Activated CD4-positive, alpha-beta T cell treated with anti-CD3 and anti-CD28 coated beads, Interleukin-2, amount 10 ng/mL, durations not matched to agents 24 days and 14 days (primary cell): Measurements from ENCODE around the gene MGRN1. TPM values are rescaled to one million over a fixed set of nuclear protein-coding genes. Genes with fewer than 3 reads are reported as not detected.

ENCODE experiments used
- DNase-seq: peaks from one replicate; pipeline ENCODE4 v3.0.0; 2022
- H3K27ac Mint-ChIP-seq: one replicate; pipeline ENCODE4 v1.8.0; 2022; ENCODE audit warnings: mild to moderate bottlenecking, mixed read lengths
- H3K27me3 Mint-ChIP-seq: one replicate; pipeline ENCODE4 v1.8.0; 2022; ENCODE audit warnings: mixed read lengths
- H3K36me3 Mint-ChIP-seq: one replicate; pipeline ENCODE4 v1.8.0; 2022; ENCODE audit warnings: low read depth, mild to moderate bottlenecking, mixed read lengths
- H3K4me1 Mint-ChIP-seq: one replicate; pipeline ENCODE4 v1.8.0; 2021; ENCODE audit warnings: mixed read lengths
- H3K4me3 Mint-ChIP-seq: one replicate; pipeline ENCODE4 v1.8.0; 2022; ENCODE audit warnings: mild to moderate bottlenecking, moderate library complexity, mixed read lengths
- H3K9me3 Mint-ChIP-seq: one replicate; pipeline ENCODE4 v1.8.0; 2021; ENCODE audit warnings: mixed read lengths
- intact Hi-C: fragments of 100-400 bp; cut with micrococcal nuclease; formaldehyde crosslinking; loops from one replicate; pipeline ENCODE4 v1.15.1; 2023
- total RNA-seq: library from RNA; stranded (reverse); gene quantifications from 2 replicates; pipeline ENCODE4 v1.2.3, GENCODE V29; 2022

The MGRN1 gene
- 103 and 108 TPM in 2 replicates for total RNA-seq

DNA sequence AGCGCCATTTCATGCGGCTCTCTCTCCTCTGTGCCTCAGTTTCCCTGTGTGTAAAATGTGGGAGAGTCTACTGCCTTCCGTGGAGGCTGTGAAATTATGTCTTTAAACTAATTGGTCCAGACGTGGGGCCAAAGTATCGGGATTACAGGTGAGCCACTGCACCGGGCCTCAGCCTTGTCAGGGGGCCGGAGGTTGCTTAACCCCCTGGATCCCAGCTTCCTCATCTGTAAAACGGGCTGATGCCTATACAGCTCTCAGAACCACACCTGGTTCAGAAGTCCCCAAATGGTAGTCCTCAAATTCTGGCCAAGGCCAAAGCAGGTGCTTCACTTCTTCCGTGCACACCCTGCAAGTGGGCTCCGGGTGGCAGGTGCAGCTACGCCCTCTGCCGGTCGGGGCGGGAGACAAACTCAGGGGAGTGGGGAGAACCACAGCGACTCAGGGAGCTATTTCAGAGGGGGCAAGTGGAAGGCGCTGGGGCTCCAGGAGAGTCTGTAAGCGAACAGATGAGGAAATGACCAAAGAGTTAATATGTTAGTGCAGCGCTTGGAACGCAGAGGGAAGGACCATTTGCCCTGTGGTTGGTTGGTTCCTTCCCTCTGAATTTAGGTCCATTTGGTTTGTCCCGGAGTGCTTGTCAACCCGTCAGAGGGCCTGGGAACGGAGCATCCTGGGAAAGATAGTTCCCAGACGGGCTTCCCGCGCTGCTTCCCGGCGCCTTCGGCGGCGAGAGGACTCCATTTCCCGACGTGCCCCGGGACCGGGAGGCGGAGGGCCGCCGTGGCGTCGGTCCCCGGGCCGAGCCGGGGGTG is at the start of gene MGRN1:
MGRN1 (plus strand) TSS at position 812 of the 812 bp plus-strand sequence. CDS start 135 bp downstream, outside the sequence.
- Mint-ChIP-seq H3K9me3 (no peaks in the 10 kb centered on the region), H3K4me3 (peak within 1 kb of the TSS; percentile 98), H3K27ac (peak within 1 kb of the TSS; percentile 96), H3K27me3 (no peaks in the 10 kb centered on the region), H3K36me3 (peaks cover 22% of the 10 kb centered on the region), H3K4me1 (peaks cover 32% of the 10 kb centered on the region)
- intact Hi-C loops: loop anchor here (1.0 kb wide), 1 partner anchor 8 kb away; no protein-coding TSS in a partner anchor
- peak; percentile 98 for DNase-seq

GRCh38 chr16:4574919-4575705 is 49.5 kb upstream of the MGRN1 start:
- Mint-ChIP-seq H3K4me1 (no peaks in the 10 kb centered on the region), H3K9me3 (no peaks in the 10 kb centered on the region), H3K36me3 (no peaks in the 10 kb centered on the region), H3K27ac (no peak overlapping the region), H3K27me3 (no peaks in the 10 kb centered on the region), H3K4me3 (no peak overlapping the region)
- no peak for DNase-seq
- intact Hi-C loops: no loop called here

DNA sequence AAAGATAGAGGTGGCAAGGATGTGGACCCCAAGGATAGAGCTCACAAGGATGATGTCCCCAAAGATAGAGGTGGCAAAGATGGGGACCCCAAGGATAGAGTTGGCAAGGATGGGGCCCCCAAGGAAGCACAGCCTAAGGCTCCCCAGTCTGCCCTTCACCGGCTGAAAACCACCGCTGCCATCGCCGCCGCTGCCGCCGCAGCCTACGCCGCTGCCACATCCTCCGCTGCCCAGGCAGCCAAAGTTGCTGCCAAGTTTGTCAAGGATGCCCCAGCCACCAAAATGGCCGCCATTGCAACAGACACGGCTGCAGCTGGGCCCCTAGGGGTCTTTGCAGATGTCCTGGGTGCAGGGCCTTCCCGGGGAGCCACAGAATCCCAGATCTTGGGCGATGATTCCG is 48.6 kb upstream of the MGRN1 start:
- no peaks in the 10 kb centered on the region for H3K4me1 Mint-ChIP-seq
- no peaks in the 10 kb centered on the region for H3K9me3 Mint-ChIP-seq
- no peak for DNase-seq
- H3K27me3 Mint-ChIP-seq: no peaks in the 10 kb centered on the region
- intact Hi-C loops: no loop called here
- no peaks in the 10 kb centered on the region for H3K36me3 Mint-ChIP-seq
- H3K4me3 Mint-ChIP-seq: no peak overlapping the region
- H3K27ac Mint-ChIP-seq: no peak overlapping the region

- H3K4me1 Mint-ChIP-seq: no peaks in the 10 kb centered on the region
- H3K36me3 Mint-ChIP-seq: no peaks in the 10 kb centered on the region
- H3K4me3 Mint-ChIP-seq: no peak overlapping the region
- no peaks in the 10 kb centered on the region for H3K27me3 Mint-ChIP-seq
- DNase-seq: no peak
- intact Hi-C loops: no loop called here
- no peak overlapping the region for H3K27ac Mint-ChIP-seq
- H3K9me3 Mint-ChIP-seq: no peaks in the 10 kb centered on the region
Observed at GRCh38 chr16:4578961-4579530, 45.6 kb upstream of the MGRN1 start.

- no peaks in the 10 kb centered on the region for H3K27me3 Mint-ChIP-seq
- intact Hi-C loops: no loop called here
- H3K9me3 Mint-ChIP-seq: no peaks in the 10 kb centered on the region
- H3K4me1 Mint-ChIP-seq: no peaks in the 10 kb centered on the region
- no peaks in the 10 kb centered on the region for H3K36me3 Mint-ChIP-seq
- no peak overlapping the region for H3K4me3 Mint-ChIP-seq
- no peak for DNase-seq
- H3K27ac Mint-ChIP-seq: no peak overlapping the region
Observed at GRCh38 chr16:4580250-4580649, 44.4 kb upstream of the MGRN1 start.

- DNase-seq: no peak
- no peak overlapping the region for H3K4me3 Mint-ChIP-seq
- intact Hi-C loops: no loop called here
- peaks cover 4% of the 10 kb centered on the region for H3K4me1 Mint-ChIP-seq
- no peaks in the 10 kb centered on the region for H3K36me3 Mint-ChIP-seq
- no peaks in the 10 kb centered on the region for H3K9me3 Mint-ChIP-seq
- H3K27ac Mint-ChIP-seq: no peak overlapping the region
- H3K27me3 Mint-ChIP-seq: peaks cover 10% of the 10 kb centered on the region
Observed at GRCh38 chr16:4583906-4584305, 40.7 kb upstream of the MGRN1 start.

DNA sequence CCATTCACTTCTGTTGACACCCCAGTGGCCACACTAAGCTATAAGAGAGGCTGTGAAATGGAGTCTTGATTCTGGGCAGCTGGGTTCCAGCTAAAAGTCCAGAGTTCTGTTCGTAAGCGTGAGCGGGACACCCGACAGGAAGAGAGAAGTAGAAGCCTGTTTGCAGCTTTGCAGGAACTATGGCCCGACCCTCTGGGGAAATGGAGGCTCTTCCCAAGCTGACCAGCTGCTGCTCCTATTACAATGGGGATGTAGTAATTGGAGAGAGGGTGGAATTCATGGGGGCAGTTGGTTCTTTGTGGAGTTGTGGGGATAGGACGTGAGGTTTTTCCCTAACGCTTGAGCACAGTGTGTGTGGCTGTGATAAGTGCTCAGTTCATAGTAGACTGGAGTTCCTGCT is 38.3 kb upstream of the MGRN1 start:
- H3K4me3 Mint-ChIP-seq: no peak overlapping the region
- intact Hi-C loops: no loop called here
- H3K9me3 Mint-ChIP-seq: no peaks in the 10 kb centered on the region
- no peak for DNase-seq
- no peaks in the 10 kb centered on the region for H3K36me3 Mint-ChIP-seq
- H3K4me1 Mint-ChIP-seq: peaks cover 4% of the 10 kb centered on the region
- H3K27me3 Mint-ChIP-seq: peaks cover 10% of the 10 kb centered on the region
- H3K27ac Mint-ChIP-seq: no peak overlapping the region

GRCh38 chr16:4588386-4588785 is 36.2 kb upstream of the MGRN1 start:
- intact Hi-C loops: no loop called here
- no peak for DNase-seq
- H3K9me3 Mint-ChIP-seq: no peaks in the 10 kb centered on the region
- H3K4me1 Mint-ChIP-seq: peaks cover 4% of the 10 kb centered on the region
- H3K4me3 Mint-ChIP-seq: no peak overlapping the region
- no peaks in the 10 kb centered on the region for H3K36me3 Mint-ChIP-seq
- peaks cover 10% of the 10 kb centered on the region for H3K27me3 Mint-ChIP-seq
- no peak overlapping the region for H3K27ac Mint-ChIP-seq

GRCh38 chr16:4588961-4589360 is 35.7 kb upstream of the MGRN1 start:
- H3K4me3 Mint-ChIP-seq: no peak overlapping the region
- peaks cover 4% of the 10 kb centered on the region for H3K4me1 Mint-ChIP-seq
- no peak for DNase-seq
- H3K27me3 Mint-ChIP-seq: peaks cover 10% of the 10 kb centered on the region
- H3K36me3 Mint-ChIP-seq: no peaks in the 10 kb centered on the region
- H3K9me3 Mint-ChIP-seq: no peaks in the 10 kb centered on the region
- intact Hi-C loops: no loop called here
- H3K27ac Mint-ChIP-seq: no peak overlapping the region

DNA sequence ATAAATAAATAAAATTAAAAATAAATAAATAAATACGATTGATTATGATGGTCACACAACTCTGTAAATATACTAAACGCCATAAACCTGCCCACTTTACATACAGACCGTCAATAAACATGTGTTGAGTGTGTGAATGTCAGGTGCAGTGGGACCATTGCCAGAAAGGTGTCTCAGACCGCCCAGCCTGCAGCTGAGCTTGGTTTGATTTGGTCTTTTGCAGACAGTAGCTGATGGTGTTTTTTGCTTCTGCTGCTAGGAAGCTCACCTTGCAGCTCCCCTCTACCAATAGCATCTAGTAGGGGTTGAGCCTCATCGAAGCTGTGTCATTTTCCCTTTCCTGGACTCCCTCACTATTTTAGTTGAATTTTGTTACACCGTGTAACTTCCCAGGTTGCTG is 33.4 kb upstream of the MGRN1 start:
- H3K4me1 Mint-ChIP-seq: no peaks in the 10 kb centered on the region
- H3K36me3 Mint-ChIP-seq: no peaks in the 10 kb centered on the region
- peaks cover 6% of the 10 kb centered on the region for H3K27me3 Mint-ChIP-seq
- no peak for DNase-seq
- intact Hi-C loops: no loop called here
- H3K9me3 Mint-ChIP-seq: no peaks in the 10 kb centered on the region
- H3K4me3 Mint-ChIP-seq: no peak overlapping the region
- no peak overlapping the region for H3K27ac Mint-ChIP-seq

DNA sequence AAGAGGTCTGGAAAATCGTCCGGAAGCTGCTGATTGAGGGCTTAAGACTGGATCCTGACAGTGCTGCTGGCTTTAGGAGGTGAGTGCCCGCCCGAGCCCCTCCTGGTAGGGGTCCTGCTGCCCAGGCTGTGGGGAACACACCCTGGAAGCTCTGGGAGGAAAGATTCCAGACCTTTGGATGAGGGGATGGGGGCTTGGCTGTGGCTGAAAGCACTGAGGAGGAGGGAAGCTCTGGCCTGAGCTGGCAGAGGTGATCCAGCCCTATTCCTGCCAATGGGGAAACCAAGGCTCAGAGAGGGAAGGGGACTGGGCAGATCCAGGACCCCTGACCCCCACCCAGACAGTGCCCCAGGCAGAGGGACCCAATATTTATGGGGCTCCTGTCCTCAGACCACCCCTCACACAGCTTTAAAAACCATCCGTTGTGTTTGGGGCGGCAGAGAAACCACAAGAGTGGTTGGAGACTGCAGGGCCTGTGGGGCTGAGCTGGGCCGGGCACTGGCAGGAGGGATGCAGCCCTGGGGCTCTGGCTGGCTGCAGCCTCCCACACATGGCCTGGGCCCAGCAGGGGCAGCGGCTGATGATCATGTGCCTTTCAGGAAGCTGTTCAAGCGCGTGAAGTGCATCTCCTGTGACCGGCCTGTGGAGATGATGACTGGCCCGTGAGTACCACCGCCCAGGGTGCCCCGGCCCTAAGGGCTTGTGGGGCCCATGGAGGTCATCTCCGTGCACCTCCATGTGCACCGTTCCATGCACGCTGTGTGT is 32.7 kb upstream of the MGRN1 start:
- Mint-ChIP-seq H3K4me3 (no peak overlapping the region), H3K36me3 (no peaks in the 10 kb centered on the region), H3K9me3 (no peaks in the 10 kb centered on the region), H3K27ac (no peak overlapping the region), H3K27me3 (peaks cover 2% of the 10 kb centered on the region), H3K4me1 (no peaks in the 10 kb centered on the region)
- intact Hi-C loops: no loop called here
- no peak for DNase-seq

- no peaks in the 10 kb centered on the region for H3K27me3 Mint-ChIP-seq
- H3K27ac Mint-ChIP-seq: no peak overlapping the region
- intact Hi-C loops: no loop called here
- H3K4me3 Mint-ChIP-seq: no peak overlapping the region
- DNase-seq: no peak
- H3K4me1 Mint-ChIP-seq: no peaks in the 10 kb centered on the region
- no peaks in the 10 kb centered on the region for H3K9me3 Mint-ChIP-seq
- no peaks in the 10 kb centered on the region for H3K36me3 Mint-ChIP-seq
Observed at GRCh38 chr16:4593086-4593485, 31.5 kb upstream of the MGRN1 start.

DNA sequence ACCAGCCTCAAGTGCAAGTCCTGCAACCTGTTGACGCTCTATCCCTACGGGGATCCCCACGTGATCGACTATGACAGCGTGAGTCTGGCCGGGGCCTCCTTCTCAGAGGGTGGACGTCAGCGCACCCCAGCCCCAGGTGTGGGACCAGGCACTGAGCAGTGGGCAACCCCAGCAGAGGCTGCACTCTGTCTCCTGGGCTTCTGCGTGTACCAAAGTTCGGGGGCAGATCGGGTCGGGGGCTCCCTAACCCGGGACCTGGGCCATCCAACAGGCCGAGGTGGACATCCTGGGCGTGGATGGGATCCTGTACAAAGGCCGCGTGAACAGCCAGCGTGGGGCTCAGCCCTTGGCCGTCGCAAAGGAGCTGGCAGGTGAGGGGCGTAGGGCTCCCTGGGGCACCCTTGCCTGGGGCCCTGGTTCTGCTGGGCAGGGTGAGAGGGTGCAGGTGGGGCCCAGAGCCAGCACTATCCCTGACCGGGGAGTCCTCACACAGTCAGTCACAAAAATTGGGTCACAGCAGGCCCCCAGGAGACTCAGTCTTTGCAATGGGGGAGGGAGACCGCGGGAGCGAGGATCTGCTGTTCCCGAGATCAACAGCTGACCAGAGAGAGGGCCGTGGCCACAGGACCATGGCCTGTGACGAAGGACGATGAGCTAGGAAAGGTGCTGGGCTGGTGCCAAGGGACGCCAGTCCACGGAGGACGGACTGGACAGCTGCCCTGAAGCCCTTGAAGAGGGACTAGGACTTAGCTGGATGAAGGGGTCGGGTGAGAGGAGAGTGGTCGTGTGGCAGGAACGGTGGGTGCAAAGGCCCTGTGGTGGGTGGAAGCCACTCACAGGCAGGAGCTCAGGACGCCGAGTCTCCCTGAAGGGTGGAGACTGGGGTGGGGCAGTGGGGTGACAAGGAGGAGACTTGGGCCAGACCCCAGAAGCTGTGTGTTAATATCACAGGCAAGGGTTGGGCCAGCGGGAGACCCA is 29.9 kb upstream of the MGRN1 start:
- H3K9me3 Mint-ChIP-seq: no peaks in the 10 kb centered on the region
- no peak overlapping the region for H3K27ac Mint-ChIP-seq
- no peak overlapping the region for H3K4me3 Mint-ChIP-seq
- no peaks in the 10 kb centered on the region for H3K27me3 Mint-ChIP-seq
- H3K36me3 Mint-ChIP-seq: no peaks in the 10 kb centered on the region
- no peak for DNase-seq
- H3K4me1 Mint-ChIP-seq: no peaks in the 10 kb centered on the region
- intact Hi-C loops: no loop called here
